Psoas muscle (tissue), 8 donors: ENCODE measurements around the gene GNAT1. TPM values are rescaled to one million over a fixed set of nuclear protein-coding genes. Genes with fewer than 3 reads are reported as not detected.

Experiments
- ATAC-seq, 4 donors: fragments of 200-7000 bp; cut with Tn5 transposase; one replicate each; pipeline ENCODE4 v1.9.1; 2020; ENCODE audit warnings: moderate library complexity in 3 of 4, mild to moderate bottlenecking in 2 of 4
- DNase-seq, 2 donors: peaks; one replicate each; pipeline ENCODE4 v3.0.0-alpha.2; 2020
- H3K27ac ChIP-seq: fragments of 200-600 bp; one replicate; pipeline ENCODE4 v1.8.0; 2022
- H3K27me3 ChIP-seq, 3 donors: fragments of 200-600 bp in 1 of 3; one replicate each; pipeline versions ENCODE4 v1.6.1 to v1.8.0; 2013 to 2022; ENCODE audit warnings: low read length in 2 of 3, mild to moderate bottlenecking in 2 of 3, moderate library complexity in 1 of 3; ENCODE audit not compliant: insufficient read depth in 3 of 3
- H3K36me3 ChIP-seq, 2 donors: fragments of 200-600 bp in 1 of 2; one replicate each; pipeline versions ENCODE4 v1.6.1 to v1.8.0; 2013 to 2022; ENCODE audit warnings: low read depth in 1 of 2, mild to moderate bottlenecking in 1 of 2, moderate library complexity in 1 of 2; ENCODE audit not compliant: insufficient read depth in 1 of 2
- H3K4me1 ChIP-seq: fragments of 200-600 bp; one replicate; pipeline ENCODE4 v1.8.0; 2022
- H3K4me3 ChIP-seq: fragments of 200-600 bp; one replicate; pipeline ENCODE4 v1.8.0; 2022; ENCODE audit warnings: mild to moderate bottlenecking
- H3K9me3 ChIP-seq: fragments of 200-600 bp; one replicate; pipeline ENCODE4 v1.8.0; 2022
- CTCF ChIP-seq: fragments of 200-600 bp; IDR thresholded peaks from one replicate; pipeline ENCODE4 v1.8.0; 2022; ENCODE audit warnings: antibody characterized with exemption
- WGBS, 3 donors: extraction: QIAGEN DNeasy Blood & Tissue Kit; methylation state at CpG; one replicate each; pipeline versions ENCODE4 v1.1.6 to v1.1.7; 2013; 5-methylcytosine and 5-hydroxymethylcytosine counted together
- intact Hi-C, 2 donors: fragments of 100-400 bp; cut with DNase I; formaldehyde crosslinking; loops; one replicate each; pipeline versions ENCODE4 v1.11.0 to v1.14.2; 2022
- polyA plus RNA-seq, 3 donors: library from polyadenylated mRNA; stranded (reverse); fragments of 200-250 nt; gene quantifications; one replicate each; pipeline ENCODE4 v1.2.3, GENCODE V29; 2013
- total RNA-seq, 4 donors: library from RNA; stranded (reverse); fragmentation: NEBNext Ultra II Directional in 2 of 4; extraction: Animal tissue kit (Norgen Biotek cat#: 25700) in 2 of 4; gene quantifications; one replicate each; pipeline versions ENCODE4 v1.2.1 to v1.2.4, GENCODE V29; 2021 to 2023
- donor health status: healthy with polysubstance abuse.
- donor health status: DM: no; HTN: no; CAD: no; lungs with moderate emphysema.
- donor health status: Bipolar disorder and iron deficiency.
- donor health status: healthy.
- donor health status: DM: yes; HTN: yes; CAD: no.
- donor health status: DM: no; HTN: no; CAD: no.
- donor health status: DM: no; HTN: no; CAD: no.
- donor health status: DM: yes; HTN: yes; CAD: no.

The GNAT1 gene
- total and polyA plus RNA-seq, 7 donors = not detected

DNA sequence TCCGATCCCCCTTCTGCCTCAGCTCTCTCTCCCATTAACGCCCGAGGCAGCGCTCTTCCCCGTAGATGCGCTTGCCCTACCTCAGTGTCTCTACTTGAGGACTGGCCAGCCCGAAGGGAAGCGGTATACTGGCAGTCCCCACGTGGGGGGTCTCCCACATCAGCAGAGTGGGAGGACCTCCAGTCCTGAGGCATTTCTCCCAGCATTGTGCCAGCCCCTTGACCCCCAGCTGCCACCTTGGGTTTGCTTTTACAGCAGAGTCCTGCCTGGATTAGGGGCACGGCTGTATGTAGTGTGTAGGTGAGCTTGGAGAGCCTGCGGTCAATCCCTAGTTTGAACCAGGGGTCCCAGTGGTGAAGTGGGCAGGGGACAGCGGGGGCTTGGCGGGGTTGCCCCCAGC, 35.5 kb upstream of the GNAT1 start:
- peaks cover 0 to 9% of the 10 kb centered on the region in 2 donors for H3K36me3 ChIP-seq
- DNase-seq (no peak), ATAC-seq (no peak)
- peaks cover 14% of the 10 kb centered on the region for H3K4me1 ChIP-seq
- TF ChIP-seq CTCF = no peak
- intact Hi-C loops = loop anchor here in 1 of 2 donors (2.0 kb wide), 1 partner anchor 33 kb away; no protein-coding TSS in a partner anchor
- no peaks in the 10 kb centered on the region for H3K9me3 ChIP-seq
- peak overlapping the region; percentile 79 for H3K4me3 ChIP-seq
- H3K27ac ChIP-seq = peak overlapping the region; percentile 70
- no peaks in the 10 kb centered on the region for H3K27me3 ChIP-seq
- 49 to 57% (median 50%) methylated on average over 13 of the region's 13 CpGs for WGBS, 3 donors

GRCh38 chr3:50156549-50157493, 34.6 kb upstream of the GNAT1 start:
- no peaks in the 10 kb centered on the region for H3K9me3 ChIP-seq

DNA sequence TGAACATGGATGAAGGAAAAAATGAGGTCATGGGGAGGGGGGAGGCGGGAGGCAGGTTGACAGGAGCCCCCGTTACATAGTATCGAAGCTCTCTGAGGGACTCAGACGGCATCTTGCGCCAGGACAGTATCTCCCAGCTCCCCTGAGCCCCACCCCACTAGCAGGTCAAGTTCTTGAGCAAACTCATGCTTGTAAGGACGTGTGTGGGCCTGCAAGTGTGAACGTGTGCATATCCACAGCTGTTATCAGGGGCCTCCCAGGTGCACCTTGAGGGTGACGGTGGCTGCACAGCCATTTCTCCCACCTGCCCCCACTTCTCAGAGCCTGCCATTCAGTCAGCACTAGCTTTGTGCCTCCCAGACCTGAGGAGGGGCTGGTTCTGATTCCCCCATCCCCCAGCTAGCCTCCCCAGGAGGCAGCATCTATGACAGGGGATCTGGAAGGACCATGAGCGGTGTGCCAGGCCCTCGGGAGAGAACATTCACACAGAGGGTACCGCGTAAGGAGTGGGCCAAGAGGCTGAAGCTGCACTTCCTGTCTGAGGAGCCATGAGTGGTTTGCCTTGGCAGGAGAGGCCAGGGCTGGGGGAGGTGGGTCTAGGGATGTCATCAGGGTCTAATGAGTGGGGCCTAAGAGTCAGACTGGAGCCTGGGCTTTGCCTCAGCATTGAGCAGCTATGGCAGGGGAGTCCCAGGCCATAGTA, 33.4 kb upstream of the GNAT1 start:
- Histone ChIP-seq H3K27me3 (no peaks in the 10 kb centered on the region), H3K27ac (peak overlapping the region; percentile 2), H3K4me1 (peaks cover 22% of the 10 kb centered on the region), H3K4me3 (no peak overlapping the region), H3K36me3 (peaks cover 0 to 9% of the 10 kb centered on the region in 2 donors), H3K9me3 (no peaks in the 10 kb centered on the region)
- no peak for ATAC-seq
- WGBS, 3 donors = 77 to 79% (median 79%) methylated on average over 12 of the region's 12 CpGs
- no peak for DNase-seq
- no peak for TF ChIP-seq CTCF
- intact Hi-C loops = no loop called here

More at GRCh38 chr3:50156549-50157493, 34.6 kb upstream of the GNAT1 start:
- H3K4me1 ChIP-seq = peaks cover 22% of the 10 kb centered on the region
- H3K27ac ChIP-seq = no peak overlapping the region
- no peak for TF ChIP-seq CTCF
- intact Hi-C loops = no loop called here
- H3K36me3 ChIP-seq = peaks cover 0 to 9% of the 10 kb centered on the region in 2 donors
- no peaks in the 10 kb centered on the region for H3K27me3 ChIP-seq
- ATAC-seq = no peak
- H3K4me3 ChIP-seq = peak overlapping the region; percentile 79
- DNase-seq = no peak
- WGBS, 3 donors = 61 to 74% (median 70%) methylated on average over 18 to 20 of the region's 20 CpGs

- intact Hi-C loops = no loop called here
- Histone ChIP-seq H3K27me3 (no peaks in the 10 kb centered on the region), H3K36me3 (peaks cover 0 to 9% of the 10 kb centered on the region in 2 donors), H3K9me3 (no peaks in the 10 kb centered on the region), H3K4me1 (peaks cover 26% of the 10 kb centered on the region), H3K4me3 (no peak overlapping the region), H3K27ac (peak overlapping the region; percentile 2)
- 70 to 80% (median 79%) methylated on average over 10 of the region's 10 CpGs for WGBS, 3 donors
- TF ChIP-seq CTCF = no peak
- DNase-seq (no peak), ATAC-seq (no peak)
Measured at GRCh38 chr3:50158530-50159146, 32.8 kb upstream of the GNAT1 start.
